ENCODE measurements around the gene CSRNP3.

CSRNP3 gene

GRCh38 chr2:165475277-165476004 lies 5.9 kb downstream of the CSRNP3 start:
- TF ChIP-seq CTCF (IDR thresholded peaks at IDR 0.05; ENCODE audit: low read depth, low read length, missing control alignments), result no peak
- H3K4me3 ChIP-seq (ENCODE audit: low read depth, low read length), result no peak overlapping the region
- no peak for DNase-seq (ENCODE audit: low read depth)

DNA sequence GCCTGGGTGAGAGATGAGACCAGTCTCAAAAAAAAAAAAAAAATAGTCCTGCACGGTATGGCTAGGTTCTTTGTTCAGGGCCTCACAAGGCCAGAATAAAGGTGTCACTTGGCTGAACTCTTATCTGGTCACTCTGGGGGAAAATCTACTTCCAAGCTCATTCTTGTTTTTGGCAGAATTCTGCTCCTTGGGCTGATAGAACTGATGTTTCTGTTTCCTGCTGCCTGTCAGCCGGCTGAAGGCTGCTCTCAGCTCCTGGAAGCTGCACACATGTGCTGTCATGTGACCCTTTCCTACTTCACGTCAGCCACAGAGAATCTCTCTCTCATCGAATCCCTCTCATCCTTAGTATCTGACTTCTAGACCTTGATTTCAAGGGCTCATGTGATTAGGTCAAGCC lies 10.4 kb downstream of the CSRNP3 start:
- no peak for TF ChIP-seq CTCF (IDR thresholded peaks at IDR 0.05; ENCODE audit: low read depth, low read length, missing control alignments)

DNA sequence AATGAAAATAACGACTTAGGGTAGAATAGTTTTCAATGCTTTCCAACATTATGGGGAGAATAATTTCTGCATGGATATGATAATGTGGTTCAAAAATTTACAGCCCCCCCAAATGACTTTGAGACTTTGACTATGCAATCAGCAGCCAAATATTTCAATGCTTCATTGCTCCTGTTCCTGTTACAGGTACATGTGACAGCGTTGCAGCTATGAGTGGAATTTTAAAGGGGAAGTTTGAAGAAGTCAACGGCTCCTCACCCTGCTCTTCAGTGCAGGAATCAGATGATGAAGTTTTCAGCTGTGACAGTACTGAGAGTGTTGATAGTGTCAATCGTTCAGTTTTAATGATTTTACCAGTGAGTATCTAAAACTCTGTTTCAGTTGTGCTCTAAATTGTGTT lies 25.1 kb downstream of the CSRNP3 start:
- no peak for TF ChIP-seq CTCF (IDR thresholded peaks at IDR 0.05; ENCODE audit: low read depth, low read length, missing control alignments)
- DNase-seq (ENCODE audit: low read depth), result no peak
- H3K4me3 ChIP-seq (ENCODE audit: low read depth, low read length), result no peak overlapping the region

More for the DNA sequence above, 10.4 kb downstream of the CSRNP3 start:
- no peak overlapping the region for H3K4me3 ChIP-seq (ENCODE audit: low read depth, low read length)
- no peak for DNase-seq (ENCODE audit: low read depth)

DNA sequence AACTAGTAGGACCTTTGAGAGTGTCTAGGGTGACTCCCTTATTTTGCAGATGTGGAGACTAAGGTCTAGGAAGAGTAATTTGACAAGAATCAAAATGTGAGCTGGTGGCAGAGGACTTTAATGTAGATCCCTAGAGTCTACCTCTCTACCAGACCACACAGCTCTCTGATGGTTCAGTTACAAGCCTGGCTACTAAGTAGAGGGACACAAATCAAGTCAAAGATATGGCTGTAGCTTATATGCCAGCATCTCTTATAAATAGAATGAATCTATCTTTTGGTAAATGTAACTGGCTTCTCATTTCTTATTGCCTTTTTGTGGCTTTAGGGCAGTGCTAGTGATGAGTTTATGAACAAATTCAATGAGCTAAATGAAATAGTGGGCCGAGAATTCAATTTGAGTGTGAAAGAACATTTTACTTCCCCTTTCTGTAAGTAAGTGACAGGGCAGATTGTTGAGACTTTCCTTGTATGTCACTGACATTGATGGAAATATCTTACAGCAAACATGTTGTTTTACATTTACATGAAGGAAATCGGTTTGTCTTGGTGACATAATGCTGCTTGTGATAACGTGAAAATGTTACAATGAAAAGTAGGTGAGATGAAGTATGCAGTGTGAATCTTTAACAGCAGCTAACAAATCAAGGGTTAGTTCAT lies 28.3 kb downstream of the CSRNP3 start:
- TF ChIP-seq CTCF (IDR thresholded peaks at IDR 0.05; ENCODE audit: low read depth, low read length, missing control alignments), result no peak
- H3K4me3 ChIP-seq (ENCODE audit: low read depth, low read length), result no peak overlapping the region
- no peak for DNase-seq (ENCODE audit: low read depth)

- no peak for TF ChIP-seq CTCF (IDR thresholded peaks at IDR 0.05; ENCODE audit: low read depth, low read length, missing control alignments)
- no peak overlapping the region for H3K4me3 ChIP-seq (ENCODE audit: low read depth, low read length)
- no peak for DNase-seq (ENCODE audit: low read depth)
Observed at GRCh38 chr2:165499131-165499530, 29.6 kb downstream of the CSRNP3 start.

DNA sequence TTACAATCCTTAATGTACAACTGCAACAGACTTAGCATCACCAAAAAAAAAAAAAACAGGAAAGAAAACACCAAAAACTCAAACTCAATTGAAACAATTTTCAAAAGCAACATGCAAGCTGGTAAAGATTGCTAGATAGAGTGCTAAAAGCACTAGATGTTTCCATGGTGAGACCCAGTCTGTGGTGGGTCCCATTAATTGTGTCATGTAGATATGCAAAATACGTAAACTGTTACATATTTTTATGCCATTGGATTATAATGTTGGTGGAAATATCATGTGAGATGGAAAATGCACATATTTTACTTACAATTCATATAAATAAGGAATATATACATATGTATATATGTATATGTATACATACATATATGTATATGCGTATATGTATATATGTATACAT lies 30.5 kb downstream of the CSRNP3 start:
- H3K4me3 ChIP-seq (ENCODE audit: low read depth, low read length), result no peak overlapping the region
- DNase-seq (ENCODE audit: low read depth), result no peak
- TF ChIP-seq CTCF (IDR thresholded peaks at IDR 0.05; ENCODE audit: low read depth, low read length, missing control alignments), result no peak

- no peak overlapping the region for H3K4me3 ChIP-seq (ENCODE audit: low read depth, low read length)
- no peak for DNase-seq (ENCODE audit: low read depth)
- TF ChIP-seq CTCF (IDR thresholded peaks at IDR 0.05; ENCODE audit: low read depth, low read length, missing control alignments), result no peak
Observed at GRCh38 chr2:165500816-165501215, 31.3 kb downstream of the CSRNP3 start.

Measured in GM12864 (cell line).